ENCODE results near the gene GFOD1.

DNA sequence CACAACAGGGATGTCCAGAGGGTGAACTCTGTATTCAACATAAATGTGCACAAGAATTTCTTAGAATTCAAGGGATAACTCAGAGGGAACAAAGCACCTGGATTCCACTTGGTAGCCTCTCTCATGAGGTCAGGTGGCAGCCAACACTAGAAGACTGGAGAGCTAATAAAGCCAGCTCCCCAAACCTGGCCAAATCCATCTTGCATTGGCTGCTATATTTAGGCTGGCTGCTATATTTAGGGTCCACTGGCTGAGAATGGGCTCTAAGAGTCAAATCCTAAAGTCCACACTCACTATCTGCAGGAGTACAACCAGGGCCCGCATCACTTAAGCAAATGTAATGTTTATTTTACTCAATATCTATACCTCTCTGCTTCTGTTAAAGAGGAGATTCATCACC, 179.1 kb downstream of the GFOD1 start:
- TF ChIP-seq NFYA (IDR thresholded peaks at IDR 0.05; ENCODE audit: borderline replicate concordance, low read depth, low read length) (no peak), ZNF274 (IDR thresholded peaks at IDR 0.05; ENCODE audit: insufficient read depth, insufficient read length) (no peak), CTCF (IDR thresholded peaks at IDR 0.05 in 2 of 3, conservative IDR thresholded peaks at IDR 0.05 in 1 of 3; ENCODE audit: control insufficient read depth in 2 of 3, extremely low read depth in 1 of 3, insufficient read depth in 1 of 3, low read depth in 3 of 3, low read length in 3 of 3) (no peak), EZH2 (IDR thresholded peaks at IDR 0.05; ENCODE audit: borderline replicate concordance, control insufficient read depth, low read depth, low read length) (no peak), RCOR1 (conservative IDR thresholded peaks at IDR 0.05; ENCODE audit: low read depth, low read length) (no peak), NKRF (conservative IDR thresholded peaks at IDR 0.05) (no peak), RAD51 (IDR thresholded peaks at IDR 0.05) (no peak), BRCA1 (IDR thresholded peaks at IDR 0.05; ENCODE audit: low read depth, low read length) (no peak), TARDBP (IDR thresholded peaks at IDR 0.05; ENCODE audit: borderline replicate concordance) (no peak), YBX1 (IDR thresholded peaks at IDR 0.05) (no peak)
- TF ChIP-seq, protein P1, sequence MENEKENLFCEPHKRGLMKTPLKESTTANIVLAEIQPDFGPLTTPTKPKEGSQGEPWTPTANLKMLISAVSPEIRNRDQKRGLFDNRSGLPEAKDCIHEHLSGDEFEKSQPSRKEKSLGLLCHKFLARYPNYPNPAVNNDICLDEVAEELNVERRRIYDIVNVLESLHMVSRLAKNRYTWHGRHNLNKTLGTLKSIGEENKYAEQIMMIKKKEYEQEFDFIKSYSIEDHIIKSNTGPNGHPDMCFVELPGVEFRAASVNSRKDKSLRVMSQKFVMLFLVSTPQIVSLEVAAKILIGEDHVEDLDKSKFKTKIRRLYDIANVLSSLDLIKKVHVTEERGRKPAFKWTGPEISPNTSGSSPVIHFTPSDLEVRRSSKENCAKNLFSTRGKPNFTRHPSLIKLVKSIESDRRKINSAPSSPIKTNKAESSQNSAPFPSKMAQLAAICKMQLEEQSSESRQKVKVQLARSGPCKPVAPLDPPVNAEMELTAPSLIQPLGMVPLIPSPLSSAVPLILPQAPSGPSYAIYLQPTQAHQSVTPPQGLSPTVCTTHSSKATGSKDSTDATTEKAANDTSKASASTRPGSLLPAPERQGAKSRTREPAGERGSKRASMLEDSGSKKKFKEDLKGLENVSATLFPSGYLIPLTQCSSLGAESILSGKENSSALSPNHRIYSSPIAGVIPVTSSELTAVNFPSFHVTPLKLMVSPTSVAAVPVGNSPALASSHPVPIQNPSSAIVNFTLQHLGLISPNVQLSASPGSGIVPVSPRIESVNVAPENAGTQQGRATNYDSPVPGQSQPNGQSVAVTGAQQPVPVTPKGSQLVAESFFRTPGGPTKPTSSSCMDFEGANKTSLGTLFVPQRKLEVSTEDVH (IDR thresholded peaks at IDR 0.05; ENCODE audit: low read depth, partially characterized antibody), result no peak

Data from GM12878 (cell line).